K562 (cell line): ENCODE results near the gene ACHE.

ENCODE experiments used
- BCL6 ChIP-seq: fragments of 250-450 bp; sonication (Bioruptor Pico); IDR thresholded peaks from 2 replicates; pipeline ENCODE4 v1.4.0; 2020
- EP300 ChIP-seq: IDR thresholded peaks from 2 replicates; pipeline ENCODE4 v1.6.1; 2012; ENCODE audit warnings: low read length, improper control_type of control experiment
- HNRNPUL1 ChIP-seq: fragments of 200-400 bp; formaldehyde crosslinking; IDR thresholded peaks from 2 replicates; pipeline ENCODE4 v1.6.1; 2017; ENCODE audit warnings: low read length
- NCOA4 ChIP-seq: fragments of 450-650 bp; IDR thresholded peaks from 2 replicates; pipeline ENCODE4 v1.6.1; 2018; ENCODE audit warnings: mild to moderate bottlenecking; ENCODE audit not compliant: partially characterized antibody
- NFE2L1 ChIP-seq: fragments of 450-650 bp; IDR thresholded peaks from 2 replicates; pipeline ENCODE4 v1.6.1; 2016; ENCODE audit warnings: missing genetic modification characterization, low read depth, mild to moderate bottlenecking, missing compliant biosample characterization, moderate library complexity, borderline replicate concordance
- RAD21 ChIP-seq, 2 experiments: fragments of 250-450 bp in 1 of 2; fragments of 450-650 bp in 1 of 2; sonication (Bioruptor Pico) in 1 of 2; formaldehyde crosslinking in 1 of 2; IDR thresholded peaks in 1 of 2; conservative IDR thresholded peaks in 1 of 2; 2 replicates each; pipeline versions ENCODE4 v1.4.0 to v1.8.0; 2020 to 2022; ENCODE audit warnings: mild to moderate bottlenecking in 2 of 2, moderate library complexity in 1 of 2
- RBM22 ChIP-seq: fragments of 200-400 bp; formaldehyde crosslinking; IDR thresholded peaks from 2 replicates; pipeline ENCODE4 v1.6.1; 2018; ENCODE audit warnings: low read length, low read depth; ENCODE audit not compliant: poor library complexity, severe bottlenecking
- SETDB1 ChIP-seq: IDR thresholded peaks from one replicate; pipeline ENCODE4 v1.6.1; 2012; ENCODE audit warnings: low read length, control low read depth, inconsistent platforms
- TF ChIP-seq, protein P1 (sequence below): sonication (generic); formaldehyde crosslinking; IDR thresholded peaks from 2 replicates; pipeline ENCODE4 v1.9.0; 2022; ENCODE audit warnings: mild to moderate bottlenecking, missing genetic modification reagents
- TF ChIP-seq, protein P2 (sequence below): sonication (generic); formaldehyde crosslinking; IDR thresholded peaks from 2 replicates; pipeline ENCODE4 v1.5.0; 2020; ENCODE audit warnings: missing genetic modification reagents
- TF ChIP-seq, protein P3 (sequence below): sonication (generic); formaldehyde crosslinking; IDR thresholded peaks from 2 replicates; pipeline ENCODE4 v1.8.0; 2023; ENCODE audit warnings: missing genetic modification reagents, mild to moderate bottlenecking, borderline replicate concordance

DNA sequence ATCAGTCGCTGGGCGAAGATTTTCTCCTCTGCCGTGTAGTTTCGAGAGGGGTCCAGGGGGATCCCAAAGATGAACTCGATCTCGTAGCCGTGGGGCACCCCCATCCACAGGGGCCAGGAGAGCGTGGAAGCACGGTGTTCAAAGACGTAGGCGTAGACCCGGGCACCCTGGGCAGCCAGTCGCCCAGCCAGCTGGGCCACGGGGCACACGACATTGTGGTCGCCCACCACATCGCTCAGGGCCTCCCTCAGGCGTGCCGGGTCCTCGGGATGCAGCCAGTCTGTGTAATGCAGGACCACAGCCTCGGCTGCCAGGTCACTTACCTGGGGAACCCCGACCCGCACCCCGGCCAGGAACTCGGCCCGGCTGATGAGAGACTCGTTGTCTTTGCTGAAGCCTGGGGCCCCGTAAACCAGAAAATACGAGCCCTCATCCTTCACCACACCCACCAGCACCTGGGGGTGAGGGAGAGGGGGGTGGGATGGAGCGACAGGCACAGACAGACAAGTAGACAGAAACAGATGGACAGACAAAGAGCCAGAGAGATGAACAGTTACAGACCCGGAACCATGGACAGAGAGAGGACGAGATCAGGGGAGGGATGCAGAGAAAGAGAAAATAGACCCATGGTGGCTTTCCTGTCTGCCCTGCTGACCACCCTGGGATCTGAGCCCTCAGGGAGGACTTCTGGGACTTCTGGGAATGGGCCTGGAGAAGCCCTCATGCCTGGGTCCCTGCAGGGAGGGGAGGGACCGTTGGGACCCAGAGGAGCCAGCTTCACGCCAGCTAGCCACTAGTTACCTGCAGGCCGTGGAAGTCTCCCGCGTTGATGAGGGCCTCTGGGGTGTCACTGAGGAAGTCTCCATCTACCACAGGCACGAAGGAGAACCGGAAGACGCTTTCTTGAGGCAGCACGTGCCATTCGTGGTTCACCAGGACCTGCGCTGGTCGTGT lies 3.0 kb downstream of the ACHE start:
- TF ChIP-seq RAD21 (CRISPR knock-in tag; conservative IDR thresholded peaks at IDR 0.05 in 1 of 2, IDR thresholded peaks at IDR 0.05 in 1 of 2) (no peak), EP300 (no peak), HNRNPUL1 (no peak), RBM22 (no peak), NFE2L1 (tag) (no peak), BCL6 (CRISPR knock-in tag) (no peak), SETDB1 (no peak), NCOA4 (no peak)
- TF ChIP-seq, protein P1, sequence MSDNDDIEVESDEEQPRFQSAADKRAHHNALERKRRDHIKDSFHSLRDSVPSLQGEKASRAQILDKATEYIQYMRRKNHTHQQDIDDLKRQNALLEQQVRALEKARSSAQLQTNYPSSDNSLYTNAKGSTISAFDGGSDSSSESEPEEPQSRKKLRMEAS: no peak
- TF ChIP-seq, protein P2, sequence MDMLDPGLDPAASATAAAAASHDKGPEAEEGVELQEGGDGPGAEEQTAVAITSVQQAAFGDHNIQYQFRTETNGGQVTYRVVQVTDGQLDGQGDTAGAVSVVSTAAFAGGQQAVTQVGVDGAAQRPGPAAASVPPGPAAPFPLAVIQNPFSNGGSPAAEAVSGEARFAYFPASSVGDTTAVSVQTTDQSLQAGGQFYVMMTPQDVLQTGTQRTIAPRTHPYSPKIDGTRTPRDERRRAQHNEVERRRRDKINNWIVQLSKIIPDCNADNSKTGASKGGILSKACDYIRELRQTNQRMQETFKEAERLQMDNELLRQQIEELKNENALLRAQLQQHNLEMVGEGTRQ (CRISPR knock-in tag): no peak
- TF ChIP-seq, protein P3, sequence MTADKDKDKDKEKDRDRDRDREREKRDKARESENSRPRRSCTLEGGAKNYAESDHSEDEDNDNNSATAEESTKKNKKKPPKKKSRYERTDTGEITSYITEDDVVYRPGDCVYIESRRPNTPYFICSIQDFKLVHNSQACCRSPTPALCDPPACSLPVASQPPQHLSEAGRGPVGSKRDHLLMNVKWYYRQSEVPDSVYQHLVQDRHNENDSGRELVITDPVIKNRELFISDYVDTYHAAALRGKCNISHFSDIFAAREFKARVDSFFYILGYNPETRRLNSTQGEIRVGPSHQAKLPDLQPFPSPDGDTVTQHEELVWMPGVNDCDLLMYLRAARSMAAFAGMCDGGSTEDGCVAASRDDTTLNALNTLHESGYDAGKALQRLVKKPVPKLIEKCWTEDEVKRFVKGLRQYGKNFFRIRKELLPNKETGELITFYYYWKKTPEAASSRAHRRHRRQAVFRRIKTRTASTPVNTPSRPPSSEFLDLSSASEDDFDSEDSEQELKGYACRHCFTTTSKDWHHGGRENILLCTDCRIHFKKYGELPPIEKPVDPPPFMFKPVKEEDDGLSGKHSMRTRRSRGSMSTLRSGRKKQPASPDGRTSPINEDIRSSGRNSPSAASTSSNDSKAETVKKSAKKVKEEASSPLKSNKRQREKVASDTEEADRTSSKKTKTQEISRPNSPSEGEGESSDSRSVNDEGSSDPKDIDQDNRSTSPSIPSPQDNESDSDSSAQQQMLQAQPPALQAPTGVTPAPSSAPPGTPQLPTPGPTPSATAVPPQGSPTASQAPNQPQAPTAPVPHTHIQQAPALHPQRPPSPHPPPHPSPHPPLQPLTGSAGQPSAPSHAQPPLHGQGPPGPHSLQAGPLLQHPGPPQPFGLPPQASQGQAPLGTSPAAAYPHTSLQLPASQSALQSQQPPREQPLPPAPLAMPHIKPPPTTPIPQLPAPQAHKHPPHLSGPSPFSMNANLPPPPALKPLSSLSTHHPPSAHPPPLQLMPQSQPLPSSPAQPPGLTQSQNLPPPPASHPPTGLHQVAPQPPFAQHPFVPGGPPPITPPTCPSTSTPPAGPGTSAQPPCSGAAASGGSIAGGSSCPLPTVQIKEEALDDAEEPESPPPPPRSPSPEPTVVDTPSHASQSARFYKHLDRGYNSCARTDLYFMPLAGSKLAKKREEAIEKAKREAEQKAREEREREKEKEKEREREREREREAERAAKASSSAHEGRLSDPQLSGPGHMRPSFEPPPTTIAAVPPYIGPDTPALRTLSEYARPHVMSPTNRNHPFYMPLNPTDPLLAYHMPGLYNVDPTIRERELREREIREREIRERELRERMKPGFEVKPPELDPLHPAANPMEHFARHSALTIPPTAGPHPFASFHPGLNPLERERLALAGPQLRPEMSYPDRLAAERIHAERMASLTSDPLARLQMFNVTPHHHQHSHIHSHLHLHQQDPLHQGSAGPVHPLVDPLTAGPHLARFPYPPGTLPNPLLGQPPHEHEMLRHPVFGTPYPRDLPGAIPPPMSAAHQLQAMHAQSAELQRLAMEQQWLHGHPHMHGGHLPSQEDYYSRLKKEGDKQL (CRISPR knock-in tag): no peak
